Measurements from ENCODE around the gene FGF22.
A peak's percentile ranks its signal among the peaks of the same experiment; 100 is the strongest.
"Not testable (repeated sequence)": the region's sequence is repeated elsewhere in the genome, so short reads cannot be mapped to it uniquely, and the experiment has no call there.

FGF22 gene

DNA sequence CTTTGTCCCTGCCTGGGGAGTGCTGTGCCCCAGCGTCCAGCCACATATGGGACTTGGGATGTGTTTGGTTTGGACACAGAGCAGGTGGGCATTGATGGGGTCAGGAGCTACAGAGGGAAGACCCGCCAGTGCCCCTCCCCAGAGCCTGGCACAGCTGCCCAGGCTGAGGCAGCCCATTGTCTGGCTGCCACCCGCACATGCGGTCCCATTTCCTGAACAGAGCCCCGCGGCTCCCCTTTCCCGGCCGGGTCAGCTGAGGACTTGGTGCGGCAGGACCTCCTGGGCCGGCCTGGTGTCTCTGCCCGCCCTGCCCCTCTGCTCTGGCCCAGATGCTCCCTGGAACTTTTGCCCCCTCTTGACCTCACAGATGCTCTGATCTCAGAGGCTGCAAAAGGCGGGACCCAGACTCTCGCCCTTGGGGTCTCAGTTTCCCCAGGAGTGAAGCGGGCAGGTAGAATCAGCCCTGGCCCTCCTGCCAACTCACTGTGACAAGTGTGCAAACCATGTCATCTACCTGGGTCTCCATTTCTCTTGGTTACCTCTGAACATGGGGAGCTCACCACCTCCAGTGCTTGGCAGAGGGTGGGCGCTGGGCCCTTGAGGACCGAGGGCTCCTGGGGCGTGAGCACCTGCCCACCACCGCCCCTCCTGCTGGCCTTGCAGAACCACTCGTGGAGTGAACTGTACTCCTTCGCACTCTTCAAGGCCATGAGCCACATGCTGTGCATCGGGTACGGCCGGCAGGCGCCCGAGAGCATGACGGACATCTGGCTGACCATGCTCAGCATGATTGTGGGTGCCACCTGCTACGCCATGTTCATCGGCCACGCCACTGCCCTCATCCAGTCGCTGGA lies 32.2 kb upstream of the FGF22 start:
- no peak for DNase-seq

DNA sequence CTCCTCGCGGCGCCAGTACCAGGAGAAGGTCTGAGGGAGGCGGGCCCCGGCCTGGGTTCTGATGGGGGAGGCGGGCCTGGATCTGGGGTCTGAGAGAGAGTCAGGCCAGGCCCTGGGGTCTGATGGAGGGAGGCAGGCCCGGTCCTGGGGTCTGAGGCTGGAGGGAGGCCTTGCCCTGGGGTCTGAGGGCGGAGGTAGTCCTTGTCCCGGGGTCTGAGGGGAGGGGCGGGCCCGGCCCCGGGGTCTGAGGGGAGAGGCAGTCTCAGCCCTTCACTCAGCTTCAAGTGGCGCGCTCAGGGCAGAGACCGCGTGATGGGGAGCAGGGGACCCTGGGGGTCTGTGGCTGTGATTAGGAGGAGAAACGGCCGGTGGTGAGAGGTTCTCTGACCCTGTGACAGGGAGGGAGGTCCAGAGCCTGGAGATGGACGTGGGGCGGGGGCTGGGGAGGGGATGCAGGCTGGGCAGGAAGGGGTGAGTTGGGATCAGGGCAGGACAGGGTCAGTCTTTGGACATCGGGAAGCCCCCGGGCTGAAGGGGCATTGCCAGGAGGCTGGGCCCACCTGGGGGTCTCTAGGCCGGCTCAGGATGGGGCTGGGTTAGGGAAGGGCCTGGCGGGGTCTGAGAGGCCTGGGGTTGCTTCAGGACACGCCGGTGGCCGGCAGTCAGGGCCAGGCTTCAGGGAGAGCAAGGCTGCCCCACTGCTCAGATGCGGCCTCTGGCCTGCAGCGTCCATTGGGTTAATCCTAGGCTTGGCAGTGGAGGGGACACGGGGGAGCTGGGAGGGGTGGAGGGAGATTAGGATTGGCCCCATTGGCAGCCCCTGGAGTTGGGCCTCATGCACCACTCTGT lies 31.3 kb upstream of the FGF22 start:
- no peak for DNase-seq

DNA sequence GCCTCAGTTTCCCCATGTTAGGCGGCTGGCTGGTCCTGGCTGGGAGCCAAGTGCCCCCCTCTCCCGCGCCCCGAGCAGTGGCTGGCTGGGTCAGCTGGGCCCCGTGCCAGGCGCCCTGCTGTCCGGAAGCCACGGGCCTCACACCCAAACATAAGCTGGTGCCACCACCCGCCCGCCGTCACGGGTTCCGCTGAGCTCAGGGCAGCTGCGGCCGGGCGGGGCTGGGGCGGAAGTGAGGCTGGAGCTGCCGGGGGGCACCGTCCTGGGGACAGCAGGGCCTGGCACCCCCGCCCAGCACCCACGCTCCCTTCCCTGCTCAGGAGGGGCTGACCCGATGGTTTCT lies 30.7 kb upstream of the FGF22 start:
- DNase-seq, result peak; percentile 81

DNA sequence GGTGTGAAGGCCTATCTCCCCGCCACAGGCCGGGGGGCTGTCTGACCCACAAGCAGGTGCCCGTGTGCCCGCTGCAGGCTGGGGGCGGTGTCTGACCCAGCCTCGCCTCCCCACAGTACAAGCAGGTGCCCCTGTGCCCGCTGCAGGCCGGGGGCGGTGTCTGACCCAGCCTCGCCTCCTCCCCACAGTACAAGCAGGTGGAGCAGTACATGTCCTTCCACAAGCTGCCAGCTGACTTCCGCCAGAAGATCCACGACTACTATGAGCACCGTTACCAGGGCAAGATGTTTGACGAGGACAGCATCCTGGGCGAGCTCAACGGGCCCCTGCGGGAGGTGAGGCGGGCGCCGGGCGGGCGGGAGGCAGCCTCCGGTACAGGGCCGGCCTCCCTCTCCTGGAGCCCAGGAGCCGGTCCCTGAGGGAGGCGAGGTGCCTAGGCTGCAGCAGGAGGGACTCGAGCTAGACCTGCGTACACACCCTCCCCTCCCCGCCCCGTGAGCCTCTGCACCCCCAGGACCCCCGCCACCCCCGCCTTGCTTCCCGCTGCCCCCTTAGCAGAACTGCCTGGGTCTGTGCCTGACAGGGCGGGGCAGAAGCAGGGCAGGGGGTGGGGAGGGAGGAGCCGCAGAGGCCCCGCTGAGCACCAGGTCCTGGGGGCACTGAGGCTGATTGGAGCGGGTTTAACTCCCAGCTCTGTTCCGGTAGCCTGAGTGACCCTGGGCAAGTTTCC lies 29.4 kb upstream of the FGF22 start:
- no peak for DNase-seq

DNA sequence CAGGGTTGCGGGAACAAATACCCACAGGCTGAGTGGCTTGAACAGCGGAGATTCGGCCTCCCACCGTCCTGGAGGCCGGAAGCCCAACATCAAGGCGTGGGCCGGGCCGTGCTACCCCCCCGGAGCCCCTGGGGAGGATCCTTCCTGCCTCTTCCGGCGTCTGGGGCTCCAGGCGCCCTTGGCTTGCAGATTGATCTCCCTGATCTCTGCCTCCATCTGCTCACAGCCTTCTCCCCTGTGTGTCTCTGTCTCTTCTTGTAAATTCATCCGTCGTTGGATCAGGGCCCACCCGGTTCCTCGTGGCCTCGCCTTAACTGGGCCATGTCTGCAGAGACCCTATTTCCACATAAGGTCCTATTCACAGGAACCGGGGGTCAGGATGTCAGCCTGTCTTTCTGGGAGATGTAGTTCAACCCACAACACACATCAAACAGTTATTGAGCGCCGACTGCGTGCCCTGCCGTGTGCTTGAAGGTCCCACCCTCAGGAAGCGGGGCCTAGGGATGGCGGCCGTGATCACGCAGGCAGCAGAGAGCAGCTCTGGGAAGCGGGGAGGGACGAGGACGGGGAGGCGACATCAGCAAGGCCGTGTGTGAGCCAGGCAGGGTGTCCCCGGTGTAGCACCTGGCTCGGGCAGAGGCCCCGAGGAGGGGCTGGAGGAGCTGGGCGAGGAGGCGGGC lies 28.7 kb upstream of the FGF22 start:
- DNase-seq, result no peak

DNA sequence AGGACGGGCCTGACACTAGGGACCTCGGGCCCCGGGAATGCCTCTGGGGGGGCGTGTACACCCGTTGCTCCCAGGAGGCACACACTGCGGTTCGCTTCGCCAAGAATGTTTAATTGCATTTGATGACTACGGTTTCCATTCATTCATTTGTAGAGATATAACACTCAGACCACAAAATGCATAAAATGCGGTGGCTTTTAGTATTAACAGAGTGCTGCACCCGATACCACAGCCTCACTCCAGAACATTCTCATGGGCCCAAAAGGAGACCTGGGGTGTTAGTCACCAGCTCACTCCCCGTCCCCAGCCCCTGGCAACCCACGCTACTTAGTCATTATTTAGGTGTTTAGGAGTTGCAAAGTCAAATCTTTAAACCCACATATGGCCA lies 28.2 kb upstream of the FGF22 start:
- no peak for DNase-seq

DNA sequence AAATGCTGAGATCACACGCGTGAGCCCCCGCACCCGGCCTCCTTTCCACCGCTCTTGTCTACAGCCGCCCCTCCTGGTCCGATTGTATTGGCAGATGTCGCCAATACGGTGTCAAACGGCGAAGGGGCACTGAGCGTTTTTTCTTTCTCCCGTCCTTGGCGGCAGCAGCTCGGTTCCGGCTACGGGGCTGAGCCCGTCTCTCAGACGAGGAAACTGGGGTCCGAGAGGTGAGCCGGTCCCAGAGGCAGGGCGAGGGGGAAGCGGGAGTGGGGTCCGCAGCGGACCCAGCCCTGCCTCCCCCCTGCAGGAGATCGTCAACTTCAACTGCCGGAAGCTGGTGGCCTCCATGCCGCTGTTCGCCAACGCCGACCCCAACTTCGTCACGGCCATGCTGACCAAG lies 26.7 kb upstream of the FGF22 start:
- no peak for DNase-seq

DNA sequence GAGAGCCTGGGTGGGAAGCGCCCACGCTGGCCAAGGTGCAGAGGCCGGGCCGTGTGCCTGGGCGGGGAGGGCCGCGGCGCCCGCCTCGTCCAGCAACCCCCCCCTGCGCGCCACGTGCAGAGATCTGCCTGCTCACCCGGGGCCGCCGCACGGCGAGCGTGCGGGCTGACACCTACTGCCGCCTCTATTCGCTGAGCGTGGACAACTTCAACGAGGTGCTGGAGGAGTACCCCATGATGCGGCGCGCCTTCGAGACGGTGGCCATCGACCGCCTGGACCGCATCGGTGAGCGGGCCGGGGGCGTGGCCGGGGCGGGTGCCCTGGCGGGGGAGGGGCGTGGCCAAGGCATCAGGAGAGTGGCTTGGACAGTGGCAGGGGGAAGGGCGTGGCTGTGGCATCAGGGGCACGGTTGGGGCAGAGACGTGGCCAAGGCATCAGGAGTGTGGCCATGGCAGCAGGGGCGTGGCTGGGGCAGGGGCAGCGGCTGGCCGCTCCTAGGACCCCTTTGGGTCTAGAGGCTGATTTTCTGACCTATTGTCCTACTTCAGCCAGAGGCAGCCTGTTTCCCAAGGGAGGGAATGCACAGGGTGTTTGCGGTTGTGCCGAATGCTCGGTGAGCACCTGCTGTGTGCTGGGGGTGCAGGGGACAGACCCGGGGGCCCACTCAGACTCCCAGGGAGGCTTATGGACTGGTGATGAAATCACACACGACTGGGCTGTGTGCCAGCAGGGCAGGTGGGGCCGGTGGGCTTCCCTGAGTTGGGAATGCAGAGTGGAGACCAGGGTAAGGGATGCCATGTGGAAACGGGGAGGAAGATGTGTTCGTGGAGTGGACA lies 25.7 kb upstream of the FGF22 start:
- no peak for DNase-seq

DNA sequence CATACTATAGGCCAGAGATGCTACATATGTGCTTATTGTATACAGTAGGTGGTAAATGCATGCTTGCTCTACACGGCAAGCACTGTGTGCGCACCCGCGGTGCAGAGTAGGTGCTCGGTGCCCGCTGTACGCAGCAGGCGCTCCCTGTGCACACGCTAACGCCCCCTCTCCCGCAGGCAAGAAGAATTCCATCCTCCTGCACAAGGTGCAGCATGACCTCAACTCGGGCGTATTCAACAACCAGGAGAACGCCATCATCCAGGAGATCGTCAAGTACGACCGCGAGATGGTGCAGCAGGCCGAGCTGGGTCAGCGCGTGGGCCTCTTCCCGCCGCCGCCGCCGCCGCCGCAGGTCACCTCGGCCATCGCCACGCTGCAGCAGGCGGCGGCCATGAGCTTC lies 24.1 kb upstream of the FGF22 start:
- DNase-seq, result no peak

DNA sequence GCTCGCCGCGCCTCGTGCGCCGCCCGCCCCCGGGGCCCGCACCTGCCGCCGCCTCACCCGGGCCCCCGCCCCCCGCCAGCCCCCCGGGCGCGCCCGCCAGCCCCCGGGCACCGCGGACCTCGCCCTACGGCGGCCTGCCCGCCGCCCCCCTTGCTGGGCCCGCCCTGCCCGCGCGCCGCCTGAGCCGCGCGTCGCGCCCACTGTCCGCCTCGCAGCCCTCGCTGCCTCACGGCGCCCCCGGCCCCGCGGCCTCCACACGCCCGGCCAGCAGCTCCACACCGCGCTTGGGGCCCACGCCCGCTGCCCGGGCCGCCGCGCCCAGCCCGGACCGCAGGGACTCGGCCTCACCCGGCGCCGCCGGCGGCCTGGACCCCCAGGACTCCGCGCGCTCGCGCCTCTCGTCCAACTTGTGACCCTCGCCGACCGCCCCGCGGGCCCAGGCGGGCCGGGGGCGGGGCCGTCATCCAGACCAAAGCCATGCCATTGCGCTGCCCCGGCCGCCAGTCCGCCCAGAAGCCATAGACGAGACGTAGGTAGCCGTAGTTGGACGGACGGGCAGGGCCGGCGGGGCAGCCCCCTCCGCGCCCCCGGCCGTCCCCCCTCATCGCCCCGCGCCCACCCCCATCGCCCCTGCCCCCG lies 23.5 kb upstream of the FGF22 start:
- DNase-seq, result no peak

DNA sequence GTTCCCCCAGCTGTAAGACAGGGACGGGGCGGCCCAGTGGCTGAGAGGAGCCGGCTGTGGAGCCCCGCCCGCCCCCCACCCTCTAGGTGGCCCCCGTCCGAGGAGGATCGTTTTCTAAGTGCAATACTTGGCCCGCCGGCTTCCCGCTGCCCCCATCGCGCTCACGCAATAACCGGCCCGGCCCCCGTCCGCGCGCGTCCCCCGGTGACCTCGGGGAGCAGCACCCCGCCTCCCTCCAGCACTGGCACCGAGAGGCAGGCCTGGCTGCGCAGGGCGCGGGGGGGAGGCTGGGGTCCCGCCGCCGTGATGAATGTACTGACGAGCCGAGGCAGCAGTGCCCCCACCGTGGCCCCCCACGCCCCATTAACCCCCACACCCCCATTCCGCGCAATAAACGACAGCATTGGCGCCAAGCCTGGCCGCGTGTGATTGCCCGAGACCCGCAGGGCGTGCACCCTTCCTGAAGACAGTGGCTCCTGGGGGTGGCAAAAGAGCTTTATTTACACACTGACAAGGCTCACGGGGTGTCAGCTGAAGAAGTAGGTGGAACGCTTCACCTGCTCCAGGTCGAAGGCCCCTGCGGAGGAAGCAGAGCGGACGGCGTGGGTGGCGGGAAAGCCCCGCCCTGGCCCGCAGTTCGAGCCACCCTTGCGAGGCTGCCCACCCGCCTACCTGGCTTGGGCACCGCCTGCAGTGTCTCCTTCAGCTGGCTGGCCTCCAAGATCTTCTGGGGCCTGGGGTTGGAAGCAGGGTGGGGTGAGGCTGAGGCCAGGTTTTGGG lies 22.7 kb upstream of the FGF22 start:
- no peak for DNase-seq

DNA sequence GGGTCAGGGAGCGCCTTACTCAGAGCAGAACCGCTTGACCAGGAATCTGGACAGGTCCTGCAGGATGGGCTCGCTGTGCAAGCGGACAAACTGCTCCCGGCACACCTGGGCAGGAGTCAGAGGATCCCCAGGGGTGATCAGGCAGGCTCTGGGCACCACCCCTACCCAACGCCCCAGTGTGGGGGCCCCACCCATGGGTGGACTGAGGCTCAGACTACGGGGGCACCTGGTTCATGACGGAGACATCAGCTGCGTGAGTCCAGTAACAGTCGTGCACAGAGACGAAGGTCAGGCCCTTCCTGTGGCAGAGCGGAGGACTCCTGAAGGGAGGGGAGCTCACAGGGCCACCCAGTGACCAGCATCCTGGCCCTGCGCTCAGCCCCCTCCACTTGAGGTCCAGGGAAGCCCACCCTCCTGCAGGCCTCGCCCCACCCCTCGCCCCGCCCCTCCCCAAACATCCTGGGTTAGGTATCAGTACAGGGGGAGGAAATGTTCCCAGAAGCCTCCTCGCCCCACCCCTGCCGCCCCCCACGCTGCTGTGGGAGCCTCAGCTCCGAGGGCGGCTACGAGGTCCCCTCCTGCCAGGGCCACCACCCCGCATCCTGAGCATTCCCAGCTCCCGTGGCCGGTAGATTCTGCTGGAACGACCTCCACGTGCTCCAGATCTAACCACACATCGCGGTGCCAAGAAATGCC lies 22.0 kb upstream of the FGF22 start:
- no peak for DNase-seq

DNA sequence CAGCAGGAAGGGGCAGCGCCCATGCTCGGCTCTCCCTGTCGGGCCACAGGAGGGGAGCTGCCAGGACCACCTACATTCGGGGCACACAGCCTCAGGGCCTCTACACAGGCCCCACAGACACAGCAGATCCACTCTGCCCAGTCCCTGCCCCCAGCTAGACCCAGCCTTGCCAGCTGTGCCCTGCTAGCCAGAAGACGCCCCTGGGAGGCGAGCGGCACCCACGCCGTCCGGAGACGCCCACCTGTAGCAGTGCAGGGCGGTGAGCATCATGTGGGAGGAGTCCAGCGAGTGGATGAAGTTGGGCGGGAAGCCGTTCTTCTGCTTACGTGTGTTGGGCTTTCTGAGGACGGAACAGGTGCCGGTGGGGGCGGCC lies 21.4 kb upstream of the FGF22 start:
- no peak for DNase-seq

DNA sequence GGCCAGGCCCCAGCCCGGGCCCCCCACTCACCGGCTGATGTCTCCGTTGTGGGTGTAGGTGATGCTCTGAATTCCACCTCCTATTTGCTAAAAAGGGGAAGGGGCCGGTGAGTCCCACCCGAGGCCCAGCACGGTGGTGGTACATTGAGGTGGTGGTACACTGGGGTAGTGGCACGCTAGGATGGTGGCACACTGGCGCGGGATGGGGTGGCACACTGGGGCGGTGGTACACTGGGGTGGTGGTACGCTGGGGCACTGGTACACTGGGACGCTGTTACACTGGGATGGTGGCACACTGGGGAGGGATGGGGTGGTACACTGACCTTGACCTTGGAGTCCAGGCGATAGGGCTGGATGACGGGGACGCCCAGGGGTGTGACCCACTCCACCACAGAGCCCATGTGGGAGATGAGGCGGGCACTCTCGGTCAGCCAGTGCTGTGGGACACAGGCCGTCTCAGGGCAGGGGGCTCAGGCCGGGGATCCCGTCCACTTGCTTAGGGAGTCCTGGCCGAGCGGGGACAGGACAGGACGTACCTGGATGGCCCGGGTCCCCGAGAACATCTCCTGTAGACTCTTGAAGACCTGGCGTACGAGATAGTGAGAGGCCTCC lies 20.9 kb upstream of the FGF22 start:
- no peak for DNase-seq

DNA sequence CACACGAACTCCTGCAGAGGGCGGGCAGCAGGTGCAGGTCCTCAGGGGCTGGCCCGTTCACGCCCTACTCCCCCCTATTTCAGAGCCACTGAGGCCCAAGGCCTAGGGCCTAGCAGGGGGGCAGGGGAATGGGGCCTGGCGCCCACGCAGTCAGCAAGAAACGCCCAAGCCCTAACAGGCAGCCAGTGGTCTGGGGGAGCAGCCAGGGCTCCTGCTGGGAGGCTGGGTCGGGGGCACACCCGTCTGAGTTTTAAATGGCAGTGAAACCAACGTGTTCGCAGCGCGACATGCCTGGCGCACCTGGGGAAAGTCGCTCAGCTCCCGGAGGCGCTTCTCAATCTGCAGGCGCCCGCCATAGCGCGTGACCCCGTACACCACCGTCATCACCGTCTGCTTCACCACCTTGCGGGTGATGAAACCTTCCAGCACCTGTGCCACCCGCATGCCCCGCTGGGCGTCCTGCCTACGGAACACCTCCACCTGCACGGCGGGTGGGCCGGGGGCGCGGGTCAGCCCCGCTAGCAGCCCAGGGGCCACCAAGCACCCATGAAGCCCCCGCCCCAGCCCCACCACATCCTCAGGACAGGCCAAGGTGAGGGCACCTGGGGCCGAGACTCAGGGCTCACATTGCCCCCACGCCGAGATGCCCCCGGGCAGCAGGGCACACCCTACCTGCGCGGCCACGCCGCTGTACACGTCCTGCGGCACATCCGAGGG lies 20.2 kb upstream of the FGF22 start:
- no peak for DNase-seq

DNA sequence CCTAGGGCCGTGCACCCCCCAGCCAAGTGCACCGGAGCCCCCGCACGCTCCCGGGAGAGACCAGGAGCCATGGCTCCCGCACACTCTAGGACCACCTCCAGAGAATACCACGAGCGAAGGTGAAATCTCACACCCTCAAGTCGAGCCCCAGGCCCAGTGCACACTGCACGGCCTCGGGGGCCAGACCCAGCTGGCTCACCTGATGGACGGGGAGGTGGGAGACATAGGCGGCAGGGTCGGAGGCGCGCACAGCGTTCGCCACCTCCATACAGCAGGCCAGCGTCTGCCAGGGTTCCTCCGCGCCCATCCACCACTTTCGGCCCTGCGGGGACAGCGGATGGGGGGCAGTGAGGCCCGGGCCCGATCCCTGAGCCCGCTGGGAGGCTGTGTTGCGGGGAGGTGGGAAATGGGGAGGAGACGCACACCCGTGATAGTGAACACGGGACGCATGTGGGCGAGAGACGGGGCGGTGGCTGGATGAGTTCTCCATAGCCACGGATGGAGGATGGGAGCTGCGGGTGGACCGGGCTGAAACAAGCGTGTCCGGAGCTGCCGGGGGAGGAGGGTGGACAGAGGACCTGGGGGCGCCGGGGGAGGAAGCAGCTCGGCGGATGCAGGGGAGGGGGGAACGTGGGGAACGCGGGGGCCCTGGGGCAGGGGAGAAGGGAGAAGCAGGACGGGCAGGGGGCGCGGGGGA lies 19.4 kb upstream of the FGF22 start:
- DNase-seq, result no peak

DNA sequence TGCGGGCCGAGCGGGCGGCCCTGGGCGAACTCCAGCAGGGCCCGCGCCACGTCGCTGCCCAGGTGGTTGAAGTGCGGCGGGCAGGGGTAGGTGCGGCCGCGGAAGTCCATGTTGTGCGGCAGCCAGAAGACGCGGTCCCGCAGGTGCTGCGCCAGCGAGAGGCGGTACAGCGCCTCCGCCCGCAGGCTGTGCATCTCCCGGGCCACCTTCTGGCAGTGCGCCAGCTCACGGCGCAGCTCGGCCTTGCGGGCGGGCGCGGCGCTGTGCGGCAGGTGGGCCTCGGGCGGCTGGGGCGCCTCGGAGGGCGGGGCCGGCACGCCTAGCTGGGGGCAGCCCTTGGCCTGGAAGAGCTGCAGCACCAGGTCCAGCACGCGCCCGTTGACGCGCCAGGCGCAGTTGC lies 18.5 kb upstream of the FGF22 start:
- DNase-seq, result not testable (repeated sequence)

DNA sequence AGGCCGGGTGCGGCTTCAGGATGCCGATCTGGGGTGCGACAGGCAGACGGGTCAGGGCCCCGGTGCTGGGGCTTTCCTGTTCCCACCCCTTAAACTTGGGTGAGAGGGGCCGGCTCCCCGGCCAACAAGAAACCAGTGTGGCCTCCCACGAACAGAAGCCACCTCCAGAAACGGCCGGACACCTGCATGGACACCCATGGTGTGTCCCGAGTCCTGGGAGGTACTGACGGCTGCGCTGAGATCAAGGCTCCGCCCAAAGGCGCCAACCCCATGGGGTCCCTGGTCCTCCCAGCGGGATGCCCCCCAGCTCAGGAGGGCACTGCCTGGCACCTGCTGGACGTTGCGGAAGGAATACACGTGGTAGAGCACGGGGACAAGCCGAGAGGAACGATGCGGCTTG lies 17.9 kb upstream of the FGF22 start:
- no peak for DNase-seq

Measured in 8988T (cell line).